Liver (tissue), 9 donors: ENCODE measurements around the gene NNMT. TPM values are rescaled to one million over a fixed set of nuclear protein-coding genes. Genes with fewer than 3 reads are reported as not detected.

ENCODE experiments used
- DNase-seq: peaks from one replicate; pipeline ENCODE4 v3.0.0-alpha.2; 2017; ENCODE audit warnings: low spot score
- H3K27ac ChIP-seq, 2 donors: one replicate each; pipeline ENCODE4 v1.7.0; 2013; ENCODE audit warnings: inconsistent platforms in 2 of 2, low read length in 2 of 2, control low read depth in 1 of 2, low read depth in 1 of 2, mild to moderate bottlenecking in 1 of 2
- H3K27me3 ChIP-seq, 4 donors: one replicate each; pipeline versions ENCODE4 v1.6.1 to v1.7.0; 2013; ENCODE audit warnings: low read length in 3 of 4, inconsistent platforms in 1 of 4, mild to moderate bottlenecking in 1 of 4, moderate library complexity in 1 of 4; ENCODE audit not compliant: control insufficient read depth in 4 of 4, insufficient read depth in 4 of 4
- H3K36me3 ChIP-seq, 4 donors: one replicate each; pipeline versions ENCODE4 v1.6.1 to v1.7.0; 2013; ENCODE audit warnings: low read length in 3 of 4, mild to moderate bottlenecking in 3 of 4, low read depth in 1 of 4, moderate library complexity in 1 of 4; ENCODE audit not compliant: control insufficient read depth in 4 of 4, insufficient read depth in 3 of 4
- H3K4me1 ChIP-seq, 4 donors: one replicate each; pipeline versions ENCODE4 v1.6.1 to v1.7.0; 2013; ENCODE audit warnings: low read length in 3 of 4, mild to moderate bottlenecking in 3 of 4, moderate library complexity in 1 of 4; ENCODE audit not compliant: control insufficient read depth in 4 of 4, insufficient read depth in 4 of 4
- H3K4me3 ChIP-seq, 3 donors: one replicate each; pipeline versions ENCODE4 v1.6.1 to v1.7.0; 2013; ENCODE audit warnings: low read length in 3 of 3, control low read depth in 1 of 3, low read depth in 1 of 3, mild to moderate bottlenecking in 1 of 3
- H3K9ac ChIP-seq, 2 donors: one replicate each; pipeline ENCODE4 v1.7.0; 2013; ENCODE audit warnings: low read length in 2 of 2, mild to moderate bottlenecking in 2 of 2, moderate library complexity in 2 of 2, control low read depth in 1 of 2, low read depth in 1 of 2
- H3K9me3 ChIP-seq, 4 donors: one replicate each; pipeline versions ENCODE4 v1.6.1 to v1.7.0; 2013; ENCODE audit warnings: low read length in 3 of 4; ENCODE audit not compliant: control insufficient read depth in 4 of 4
- CTCF ChIP-seq: fragments of 150-350 bp; IDR thresholded peaks from 2 replicates; pipeline ENCODE4 v1.5.1; 2017; ENCODE audit warnings: improper control_type of control experiment, low read depth, low read length; ENCODE audit not compliant: missing input control
- EGR1 ChIP-seq, 2 donors: IDR thresholded peaks; 2 replicates each; pipeline ENCODE4 v1.6.1; 2016 to 2018; ENCODE audit warnings: antibody characterized with exemption in 2 of 2, low read depth in 2 of 2
- FOXA1 ChIP-seq: IDR thresholded peaks from 2 replicates; pipeline ENCODE4 v1.6.1; 2016; ENCODE audit warnings: antibody characterized with exemption
- FOXA2 ChIP-seq: IDR thresholded peaks from 2 replicates; pipeline ENCODE4 v1.6.1; 2016; ENCODE audit warnings: antibody characterized with exemption
- GABPA ChIP-seq, 2 donors: IDR thresholded peaks in 1 of 2; conservative IDR thresholded peaks in 1 of 2; 2 replicates each; pipeline ENCODE4 v1.6.1; 2016; ENCODE audit warnings: antibody characterized with exemption in 2 of 2, mild to moderate bottlenecking in 1 of 2, moderate library complexity in 1 of 2
- HNF4A ChIP-seq, 2 donors: conservative IDR thresholded peaks; 2 replicates each; pipeline ENCODE4 v1.6.1; 2016; ENCODE audit warnings: antibody characterized with exemption in 2 of 2, mild to moderate bottlenecking in 2 of 2
- HNF4G ChIP-seq: IDR thresholded peaks from 2 replicates; pipeline ENCODE4 v1.6.1; 2016; ENCODE audit warnings: antibody characterized with exemption
- JUND ChIP-seq, 2 donors: IDR thresholded peaks; 2 replicates each; pipeline ENCODE4 v1.6.1; 2016; ENCODE audit warnings: antibody characterized with exemption in 2 of 2
- MAX ChIP-seq: IDR thresholded peaks from 2 replicates; pipeline ENCODE4 v1.6.1; 2016; ENCODE audit warnings: antibody characterized with exemption
- NR2F2 ChIP-seq: IDR thresholded peaks from 2 replicates; pipeline ENCODE4 v1.6.1; 2016; ENCODE audit warnings: antibody characterized with exemption
- RAD21 ChIP-seq, 2 donors: IDR thresholded peaks; 2 replicates each; pipeline ENCODE4 v1.6.1; 2016; ENCODE audit warnings: antibody characterized with exemption in 2 of 2, mild to moderate bottlenecking in 2 of 2
- RXRA ChIP-seq, 2 donors: IDR thresholded peaks; 2 replicates each; pipeline ENCODE4 v1.6.1; 2017 to 2018; ENCODE audit warnings: antibody characterized with exemption in 2 of 2, mild to moderate bottlenecking in 1 of 2
- SP1 ChIP-seq: IDR thresholded peaks from 2 replicates; pipeline ENCODE4 v1.6.1; 2018; ENCODE audit warnings: antibody characterized with exemption, mild to moderate bottlenecking
- TAF1 ChIP-seq: conservative IDR thresholded peaks from 2 replicates; pipeline ENCODE4 v1.6.1; 2016; ENCODE audit warnings: antibody characterized with exemption, mild to moderate bottlenecking
- YY1 ChIP-seq: IDR thresholded peaks from 2 replicates; pipeline ENCODE4 v1.6.1; 2016; ENCODE audit warnings: antibody characterized with exemption, mild to moderate bottlenecking
- WGBS: extraction: QIAGEN DNeasy Blood & Tissue Kit; methylation state at CpG from one replicate; pipeline ENCODE4 v1.1.7; 2013; 5-methylcytosine and 5-hydroxymethylcytosine counted together
- polyA plus RNA-seq, 2 donors: library from polyadenylated mRNA; stranded (reverse) in 1 of 2; unstranded in 1 of 2; fragments of 200-250 nt in 1 of 2; fragments of >200 nt in 1 of 2; fragmentation: Nextera tagmentation in 1 of 2; extraction: Ambion mirVana in 1 of 2; gene quantifications; one replicate each; pipeline versions ENCODE4 v1.2.1 to v1.2.3, GENCODE V29; 2013 to 2015
- total RNA-seq, 2 donors: library from RNA; depleted of rRNA; stranded (reverse); fragments of >200 nt; gene quantifications; one replicate each; pipeline ENCODE4 v1.2.3, GENCODE V29; 2014
- TF ChIP-seq, protein P1 (sequence below): IDR thresholded peaks from 2 replicates; pipeline ENCODE4 v1.6.1; 2016; ENCODE audit warnings: antibody characterized with exemption
- TF ChIP-seq, protein P2 (sequence below): IDR thresholded peaks from 2 replicates; pipeline ENCODE4 v1.6.1; 2016; ENCODE audit warnings: antibody characterized with exemption, mild to moderate bottlenecking
- TF ChIP-seq, protein P3 (sequence below): IDR thresholded peaks from 2 replicates; pipeline ENCODE4 v1.6.1; 2016; ENCODE audit warnings: antibody characterized with exemption
- donor health status: healthy.
- donor health status: healthy.
- donor health status: healthy.
- donor health status: healthy.
- donor health status: healthy.

NNMT gene
- total and polyA plus RNA-seq, 4 donors, result 0.47 to 3,724 (median 2,877) TPM

DNA sequence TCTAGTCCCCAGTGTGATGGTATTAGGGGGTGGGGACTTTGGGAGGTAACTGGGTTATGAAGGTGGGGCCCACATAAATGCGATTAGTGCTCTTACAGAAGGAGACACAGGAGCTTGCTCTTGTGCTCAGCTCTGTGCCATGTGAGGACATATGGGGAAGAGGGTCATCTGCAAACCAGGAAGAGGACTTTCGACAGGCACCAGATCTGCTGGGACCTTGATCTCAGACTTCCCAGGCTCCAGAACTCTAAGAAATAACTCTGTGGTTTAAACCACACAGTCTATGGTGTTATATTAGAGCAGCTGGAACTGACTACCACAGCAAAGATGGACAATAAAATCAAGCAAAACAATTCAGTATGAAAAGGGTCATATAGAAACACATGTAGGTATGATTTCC is 26.7 kb downstream of the NNMT start:
- 95% methylated on average over 2 of the region's 2 CpGs for WGBS
- Histone ChIP-seq H3K36me3 (no peaks in the 10 kb centered on the region), H3K9me3 (no peaks in the 10 kb centered on the region), H3K27me3 (no peaks in the 10 kb centered on the region), H3K9ac (no peak overlapping the region), H3K27ac (no peak overlapping the region), H3K4me3 (no peak overlapping the region), H3K4me1 (no peaks in the 10 kb centered on the region)
- no peak for DNase-seq
- TF ChIP-seq JUND (IDR thresholded peaks at IDR 0.05) (no peak), FOXA2 (no peak), HNF4G (no peak), CTCF (no peak), MAX (no peak), SP1 (no peak), FOXA1 (no peak), EGR1 (IDR thresholded peaks at IDR 0.05; ENCODE audit: low read depth in 2 of 2) (no peak), HNF4A (conservative IDR thresholded peaks at IDR 0.05) (no peak), YY1 (no peak), RAD21 (IDR thresholded peaks at IDR 0.05) (no peak), TAF1 (no peak), GABPA (IDR thresholded peaks at IDR 0.05 in 1 of 2, conservative IDR thresholded peaks at IDR 0.05 in 1 of 2) (no peak), NR2F2 (no peak)

- Histone ChIP-seq H3K9me3 (peaks cover 2 to 6% (median 3%) of the 10 kb centered on the region in 4 donors), H3K27me3 (no peaks in the 10 kb centered on the region), H3K27ac (no peak overlapping the region), H3K9ac (no peak overlapping the region), H3K4me3 (no peak overlapping the region), H3K4me1 (no peaks in the 10 kb centered on the region), H3K36me3 (no peaks in the 10 kb centered on the region)
- WGBS, result 91% methylated on average over 4 of the region's 4 CpGs
- no peak for TF ChIP-seq SP1
- TF ChIP-seq HNF4G, result no peak
- TF ChIP-seq, protein P1, sequence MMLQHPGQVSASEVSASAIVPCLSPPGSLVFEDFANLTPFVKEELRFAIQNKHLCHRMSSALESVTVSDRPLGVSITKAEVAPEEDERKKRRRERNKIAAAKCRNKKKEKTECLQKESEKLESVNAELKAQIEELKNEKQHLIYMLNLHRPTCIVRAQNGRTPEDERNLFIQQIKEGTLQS, result no peak
- no peak for TF ChIP-seq JUND (IDR thresholded peaks at IDR 0.05)
- TF ChIP-seq CTCF, result no peak
- TF ChIP-seq NR2F2, result no peak
- TF ChIP-seq HNF4A (conservative IDR thresholded peaks at IDR 0.05), result no peak
- no peak for TF ChIP-seq TAF1
- no peak for TF ChIP-seq FOXA1
- TF ChIP-seq EGR1 (IDR thresholded peaks at IDR 0.05; ENCODE audit: low read depth in 2 of 2), result no peak
- no peak for TF ChIP-seq MAX
- TF ChIP-seq, protein P2, sequence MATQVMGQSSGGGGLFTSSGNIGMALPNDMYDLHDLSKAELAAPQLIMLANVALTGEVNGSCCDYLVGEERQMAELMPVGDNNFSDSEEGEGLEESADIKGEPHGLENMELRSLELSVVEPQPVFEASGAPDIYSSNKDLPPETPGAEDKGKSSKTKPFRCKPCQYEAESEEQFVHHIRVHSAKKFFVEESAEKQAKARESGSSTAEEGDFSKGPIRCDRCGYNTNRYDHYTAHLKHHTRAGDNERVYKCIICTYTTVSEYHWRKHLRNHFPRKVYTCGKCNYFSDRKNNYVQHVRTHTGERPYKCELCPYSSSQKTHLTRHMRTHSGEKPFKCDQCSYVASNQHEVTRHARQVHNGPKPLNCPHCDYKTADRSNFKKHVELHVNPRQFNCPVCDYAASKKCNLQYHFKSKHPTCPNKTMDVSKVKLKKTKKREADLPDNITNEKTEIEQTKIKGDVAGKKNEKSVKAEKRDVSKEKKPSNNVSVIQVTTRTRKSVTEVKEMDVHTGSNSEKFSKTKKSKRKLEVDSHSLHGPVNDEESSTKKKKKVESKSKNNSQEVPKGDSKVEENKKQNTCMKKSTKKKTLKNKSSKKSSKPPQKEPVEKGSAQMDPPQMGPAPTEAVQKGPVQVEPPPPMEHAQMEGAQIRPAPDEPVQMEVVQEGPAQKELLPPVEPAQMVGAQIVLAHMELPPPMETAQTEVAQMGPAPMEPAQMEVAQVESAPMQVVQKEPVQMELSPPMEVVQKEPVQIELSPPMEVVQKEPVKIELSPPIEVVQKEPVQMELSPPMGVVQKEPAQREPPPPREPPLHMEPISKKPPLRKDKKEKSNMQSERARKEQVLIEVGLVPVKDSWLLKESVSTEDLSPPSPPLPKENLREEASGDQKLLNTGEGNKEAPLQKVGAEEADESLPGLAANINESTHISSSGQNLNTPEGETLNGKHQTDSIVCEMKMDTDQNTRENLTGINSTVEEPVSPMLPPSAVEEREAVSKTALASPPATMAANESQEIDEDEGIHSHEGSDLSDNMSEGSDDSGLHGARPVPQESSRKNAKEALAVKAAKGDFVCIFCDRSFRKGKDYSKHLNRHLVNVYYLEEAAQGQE, result no peak
- no peak for TF ChIP-seq RAD21 (IDR thresholded peaks at IDR 0.05)
- TF ChIP-seq YY1, result no peak
- TF ChIP-seq GABPA (IDR thresholded peaks at IDR 0.05 in 1 of 2, conservative IDR thresholded peaks at IDR 0.05 in 1 of 2), result no peak
- TF ChIP-seq, protein P3, sequence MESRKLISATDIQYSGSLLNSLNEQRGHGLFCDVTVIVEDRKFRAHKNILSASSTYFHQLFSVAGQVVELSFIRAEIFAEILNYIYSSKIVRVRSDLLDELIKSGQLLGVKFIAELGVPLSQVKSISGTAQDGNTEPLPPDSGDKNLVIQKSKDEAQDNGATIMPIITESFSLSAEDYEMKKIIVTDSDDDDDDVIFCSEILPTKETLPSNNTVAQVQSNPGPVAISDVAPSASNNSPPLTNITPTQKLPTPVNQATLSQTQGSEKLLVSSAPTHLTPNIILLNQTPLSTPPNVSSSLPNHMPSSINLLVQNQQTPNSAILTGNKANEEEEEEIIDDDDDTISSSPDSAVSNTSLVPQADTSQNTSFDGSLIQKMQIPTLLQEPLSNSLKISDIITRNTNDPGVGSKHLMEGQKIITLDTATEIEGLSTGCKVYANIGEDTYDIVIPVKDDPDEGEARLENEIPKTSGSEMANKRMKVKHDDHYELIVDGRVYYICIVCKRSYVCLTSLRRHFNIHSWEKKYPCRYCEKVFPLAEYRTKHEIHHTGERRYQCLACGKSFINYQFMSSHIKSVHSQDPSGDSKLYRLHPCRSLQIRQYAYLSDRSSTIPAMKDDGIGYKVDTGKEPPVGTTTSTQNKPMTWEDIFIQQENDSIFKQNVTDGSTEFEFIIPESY, result no peak
- TF ChIP-seq RXRA (IDR thresholded peaks at IDR 0.05), result no peak
- no peak for TF ChIP-seq FOXA2
- no peak for DNase-seq
Observed at GRCh38 chr11:114326151-114326550, 30.0 kb downstream of the NNMT start.
